Endothelial cell of coronary artery (primary cell): Measurements from ENCODE around the gene SFN. TPM values are rescaled to one million over a fixed set of nuclear protein-coding genes. Genes with fewer than 3 reads are reported as not detected.

Experiments used
- total RNA-seq: library from RNA; depleted of rRNA; stranded (reverse); fragments of >200 nt; gene quantifications from 2 replicates; pipeline ENCODE4 v1.2.3, GENCODE V29; 2014

SFN gene
- 0.28 TPM in 1 of 2 replicates, not detected in the other for total RNA-seq

GRCh38 chr1:26862781-26863684 lies at the start of gene SFN:
SFN (plus strand) TSS chr1:26863149; CDS start chr1:26863213, 64 bp downstream.

DNA sequence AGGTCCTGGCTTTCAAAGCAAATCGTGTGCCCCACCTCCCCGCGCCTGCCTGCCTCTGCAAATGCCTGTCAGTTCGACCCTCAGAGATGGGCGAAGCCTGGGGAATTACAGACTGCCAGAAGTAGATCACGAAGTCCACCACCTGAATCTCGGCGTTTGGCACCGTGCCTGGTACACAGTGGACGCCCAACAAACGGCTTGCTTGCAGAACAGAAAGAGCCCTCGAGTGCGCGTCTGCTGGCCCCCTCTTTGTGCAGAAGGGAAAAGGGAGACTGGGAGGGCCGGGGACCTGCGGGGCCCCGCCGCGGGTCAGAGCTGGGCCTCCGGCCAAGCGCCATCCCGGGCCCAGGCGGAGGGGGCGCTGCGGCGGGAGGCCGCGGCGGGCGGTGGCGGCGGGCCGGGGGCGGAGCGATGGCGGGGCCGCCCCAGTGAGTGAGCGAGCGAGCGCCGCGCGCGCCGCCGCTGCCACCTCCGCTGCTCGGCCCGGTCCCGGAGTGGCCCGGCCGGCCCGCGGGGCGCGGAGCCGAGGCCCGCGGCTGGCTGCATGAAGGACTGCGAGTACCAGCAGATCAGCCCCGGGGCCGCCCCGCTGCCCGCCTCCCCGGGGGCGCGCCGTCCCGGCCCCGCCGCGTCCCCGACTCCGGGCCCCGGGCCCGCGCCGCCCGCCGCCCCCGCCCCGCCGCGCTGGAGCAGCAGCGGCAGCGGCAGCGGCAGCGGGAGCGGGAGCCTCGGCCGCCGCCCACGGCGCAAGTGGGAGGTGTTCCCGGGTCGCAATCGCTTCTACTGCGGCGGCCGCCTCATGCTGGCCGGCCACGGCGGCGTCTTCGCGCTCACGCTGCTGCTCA lies 36.5 kb upstream of the SFN start, which contains the start of gene ZDHHC18:
ZDHHC18 (plus strand) TSS at position 428 of the 845 bp plus-strand sequence; CDS start at position 545, 117 bp downstream.

GRCh38 chr1:26889551-26890466 lies 26.9 kb downstream of the SFN start, which contains the start of gene GPN2:
GPN2 (minus strand) TSS chr1:26890283; CDS start chr1:26890096, 187 bp downstream.

GRCh38 chr1:26900001-26900814 lies 37.3 kb downstream of the SFN start, which contains the start of gene GPATCH3:
GPATCH3 (minus strand) TSS chr1:26900467; CDS start chr1:26900442, 25 bp downstream.

Other genes starting within 250 kb of the SFN start
- 11.1 and 21.8 TPM in 2 replicates for gene ARID1A, start 167.1 kb upstream of the SFN start, total RNA-seq
- 5.2 and 7.6 TPM in 2 replicates for gene PIGV, start 75.2 kb upstream of the SFN start, total RNA-seq
- gene ZDHHC18, start 36.5 kb upstream of the SFN start, total RNA-seq = 5.1 and 5.3 TPM in 2 replicates
- 10.7 and 12.0 TPM in 2 replicates for gene GPN2, start 27.1 kb downstream of the SFN start, total RNA-seq
- 10.5 and 10.7 TPM in 2 replicates for gene GPATCH3, start 37.3 kb downstream of the SFN start, total RNA-seq
- gene NR0B2, start 50.8 kb downstream of the SFN start, total RNA-seq = not detected in 2 replicates
- gene NUDC, start 58.6 kb downstream of the SFN start, total RNA-seq = 44.0 and 54.5 TPM in 2 replicates
- under 0.01 TPM in 1 of 2 replicates, not detected in the other for gene KDF1, start 97.3 kb downstream of the SFN start, total RNA-seq
- gene TRNP1, start 130.5 kb downstream of the SFN start, total RNA-seq = 10.1 and 22.8 TPM in 2 replicates
- 1.1 and 2.0 TPM in 2 replicates for gene TENT5B, start 149.7 kb downstream of the SFN start, total RNA-seq